GM12865 (cell line): ENCODE results near the gene LPP.

Source experiments
- DNase-seq: peaks from one replicate; pipeline ENCODE4 v3.0.0; 2010; ENCODE audit warnings: low read depth
- H3K4me3 ChIP-seq: 2 replicates; pipeline ENCODE4 v1.5.1; 2011; ENCODE audit warnings: mild to moderate bottlenecking, low read depth, low read length, control low read depth
- CTCF ChIP-seq: IDR thresholded peaks from 2 replicates; pipeline ENCODE4 v1.5.1; 2011; ENCODE audit warnings: low read length, control low read depth, low read depth, inconsistent platforms; ENCODE audit not compliant: insufficient read depth; ENCODE audit errors: missing control alignments

Gene LPP

GRCh38 chr3:188788621-188789081 is 634.7 kb downstream of the LPP start:
- TF ChIP-seq CTCF: no peak
- DNase-seq: peak; percentile 4

GRCh38 chr3:188789251-188789650 is 635.3 kb downstream of the LPP start:
- H3K4me3 ChIP-seq: no peak overlapping the region
- no peak for DNase-seq
- TF ChIP-seq CTCF: no peak

More at GRCh38 chr3:188788621-188789081, 634.7 kb downstream of the LPP start:
- H3K4me3 ChIP-seq: no peak overlapping the region

GRCh38 chr3:188791311-188791710 is 637.4 kb downstream of the LPP start:
- no peak overlapping the region for H3K4me3 ChIP-seq
- DNase-seq: no peak
- TF ChIP-seq CTCF: no peak

- H3K4me3 ChIP-seq: no peak overlapping the region
- no peak for DNase-seq
- no peak for TF ChIP-seq CTCF
These were observed 638.8 kb downstream of the LPP start for GRCh38 chr3:188792793-188793192.

DNA sequence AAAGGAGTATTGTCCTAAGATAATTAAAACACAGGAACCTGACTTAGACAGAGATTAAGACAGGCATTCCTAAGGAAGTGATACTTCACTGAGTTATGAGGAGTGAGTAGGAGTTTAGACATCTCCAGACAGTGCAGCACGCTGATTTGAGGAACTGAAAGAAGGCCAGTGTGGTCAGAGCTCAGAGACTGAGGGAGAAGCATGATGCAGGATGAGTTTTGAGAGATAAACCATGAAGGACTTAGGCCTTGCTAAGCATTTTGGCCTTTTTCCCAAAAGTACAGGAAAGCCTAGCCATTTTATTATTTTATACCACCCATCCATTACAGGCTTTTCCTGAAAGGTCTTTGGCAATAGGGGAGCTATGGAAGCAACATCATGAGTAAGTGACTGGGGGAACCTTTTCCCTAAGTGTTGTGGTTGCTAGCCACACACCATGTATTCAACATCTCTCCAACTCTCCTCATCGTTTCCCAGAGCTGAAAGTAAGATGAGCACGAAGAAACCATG is 642.2 kb downstream of the LPP start:
- H3K4me3 ChIP-seq: no peak overlapping the region
- DNase-seq: peak; percentile 35
- TF ChIP-seq CTCF: no peak

DNA sequence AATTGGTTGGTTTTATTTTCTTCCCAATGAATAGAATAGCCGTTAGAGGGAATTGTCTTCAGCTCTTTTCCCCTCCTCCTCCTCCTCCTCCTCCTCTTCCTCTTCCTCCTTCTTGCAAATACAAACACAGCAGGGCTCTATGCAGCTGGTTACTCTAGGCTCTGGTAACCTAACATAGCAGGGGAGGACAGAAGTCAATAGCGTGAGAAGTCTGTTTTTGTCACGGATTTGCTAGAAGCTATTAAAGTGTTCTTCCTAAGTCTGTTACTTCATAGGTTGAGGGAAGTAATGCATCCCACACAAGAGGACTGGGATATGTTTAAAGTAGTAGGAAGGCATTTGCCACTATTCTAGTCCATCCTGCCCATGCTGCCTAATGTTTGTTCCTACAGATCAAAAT is 643.1 kb downstream of the LPP start:
- no peak overlapping the region for H3K4me3 ChIP-seq
- no peak for DNase-seq

More for the DNA sequence above, 643.1 kb downstream of the LPP start:
- TF ChIP-seq CTCF: no peak
